Adrenal gland (tissue), 5 donors: ENCODE results near the gene ANK2.

ENCODE experiments used
- CTCF ChIP-seq, 6 experiments: fragments of 450-650 bp in 4 of 6; fragments of 200-600 bp in 2 of 6; sonication (generic) in 1 of 6; IDR thresholded peaks; 1 replicate in 5 of 6; 2 replicates in 1 of 6; pipeline versions ENCODE4 v1.5.1 to v1.8.0; 2016 to 2021; ENCODE audit warnings: antibody characterized with exemption in 6 of 6, mild to moderate bottlenecking in 2 of 6, moderate library complexity in 1 of 6
- POLR2A ChIP-seq, 2 donors: fragments of 450-650 bp; IDR thresholded peaks; one replicate each; pipeline ENCODE4 v1.6.1; 2017; ENCODE audit warnings: antibody characterized with exemption in 2 of 2, mild to moderate bottlenecking in 2 of 2, moderate library complexity in 1 of 2
- donor health status: DM: no; HTN: no; CAD: no.

GRCh38 chr4:113410686-113411085 lies 361.2 kb downstream of the ANK2 start:
- TF ChIP-seq CTCF (IDR thresholded peaks at IDR 0.05) (no peak), POLR2A (IDR thresholded peaks at IDR 0.05) (no peak)
